Activated T-helper 1 cell treated with anti-CD3 and anti-CD28 coated beads, Interleukin-2, amount 50 U/mL, for 16 hours (primary cell): ENCODE results near the gene FOSL1.

Source experiments
- DNase-seq, 2 donors: peaks; one replicate each; pipeline ENCODE4 v3.0.0-alpha.2; 2020; ENCODE audit warnings: low read depth in 1 of 2, low spot score in 1 of 2

The FOSL1 gene

DNA sequence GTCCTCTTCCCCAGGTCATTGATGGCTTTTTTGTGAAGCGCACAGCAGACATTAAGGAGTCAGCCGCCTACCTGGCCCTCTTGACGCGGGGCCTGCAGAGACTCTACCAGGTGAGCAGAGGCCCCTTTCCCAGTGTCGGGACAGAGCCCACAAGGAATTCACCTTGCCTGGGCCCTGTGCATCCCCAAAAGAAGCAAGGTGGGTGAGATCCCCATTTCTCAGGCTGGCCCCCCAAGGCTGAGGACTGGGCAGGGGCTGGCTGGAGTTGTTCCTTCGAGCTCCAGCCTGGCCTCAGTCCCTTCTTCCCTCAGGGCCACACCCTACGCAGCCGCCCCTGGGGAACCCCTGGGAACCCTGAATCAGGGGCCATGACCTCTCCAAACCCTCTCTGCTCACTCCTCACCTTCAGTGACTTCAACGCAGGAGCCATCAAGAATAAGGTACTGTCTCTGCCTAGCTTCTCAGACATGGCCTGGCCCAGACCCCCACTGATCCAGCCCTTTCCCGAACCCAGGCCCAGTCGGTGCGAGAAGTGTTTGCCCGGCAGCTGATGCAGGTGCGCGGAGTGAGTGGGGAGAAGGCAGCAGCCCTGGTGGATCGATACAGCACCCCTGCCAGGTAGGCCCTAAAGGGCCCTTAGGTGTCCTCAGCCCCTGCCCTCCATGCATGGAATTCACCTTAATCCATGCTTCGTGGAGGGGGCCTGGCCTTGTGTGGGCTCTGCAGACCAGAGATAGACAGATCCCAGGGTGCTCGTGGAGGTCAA is 35.3 kb downstream of the FOSL1 start:
- DNase-seq: no peak

DNA sequence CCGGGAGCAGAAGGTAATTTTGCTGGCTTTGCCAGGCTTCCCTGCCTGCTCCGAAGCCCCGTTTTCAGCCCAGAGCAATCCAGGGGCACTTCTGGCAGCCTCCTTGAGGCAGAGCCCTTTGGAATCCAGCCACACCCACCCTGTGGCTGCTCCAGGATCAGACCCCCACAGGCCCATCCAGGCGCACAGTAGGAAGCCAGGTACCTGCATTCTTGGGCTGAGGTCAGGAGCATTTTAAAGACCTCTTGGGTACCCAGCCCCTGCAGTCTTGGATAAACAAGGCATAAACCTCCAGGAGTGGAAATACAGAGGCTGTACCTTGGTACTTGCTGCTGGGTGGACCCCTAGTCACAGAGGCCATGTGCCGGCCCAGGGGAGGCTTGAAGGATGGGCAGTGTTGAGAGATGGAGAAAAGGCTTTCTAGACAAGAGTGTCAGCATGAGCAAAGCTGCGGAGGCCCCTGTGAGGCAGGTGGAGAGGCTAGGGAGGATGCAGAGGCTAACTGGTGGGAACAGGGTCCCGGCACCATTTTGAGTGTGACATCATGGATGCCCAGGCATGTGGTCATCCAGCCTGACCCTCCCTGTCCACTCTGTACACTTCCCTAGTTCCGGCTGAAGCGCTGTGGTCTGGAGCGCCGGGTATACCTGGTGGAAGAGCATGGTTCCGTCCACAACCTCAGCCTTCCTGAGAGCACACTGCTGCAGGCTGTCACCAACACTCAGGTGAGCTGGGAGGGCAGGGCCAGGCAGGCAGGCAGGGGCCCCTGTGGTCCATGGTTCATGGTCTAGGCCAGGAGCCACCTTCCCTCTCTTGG is 36.1 kb downstream of the FOSL1 start:
- DNase-seq: no peak

DNA sequence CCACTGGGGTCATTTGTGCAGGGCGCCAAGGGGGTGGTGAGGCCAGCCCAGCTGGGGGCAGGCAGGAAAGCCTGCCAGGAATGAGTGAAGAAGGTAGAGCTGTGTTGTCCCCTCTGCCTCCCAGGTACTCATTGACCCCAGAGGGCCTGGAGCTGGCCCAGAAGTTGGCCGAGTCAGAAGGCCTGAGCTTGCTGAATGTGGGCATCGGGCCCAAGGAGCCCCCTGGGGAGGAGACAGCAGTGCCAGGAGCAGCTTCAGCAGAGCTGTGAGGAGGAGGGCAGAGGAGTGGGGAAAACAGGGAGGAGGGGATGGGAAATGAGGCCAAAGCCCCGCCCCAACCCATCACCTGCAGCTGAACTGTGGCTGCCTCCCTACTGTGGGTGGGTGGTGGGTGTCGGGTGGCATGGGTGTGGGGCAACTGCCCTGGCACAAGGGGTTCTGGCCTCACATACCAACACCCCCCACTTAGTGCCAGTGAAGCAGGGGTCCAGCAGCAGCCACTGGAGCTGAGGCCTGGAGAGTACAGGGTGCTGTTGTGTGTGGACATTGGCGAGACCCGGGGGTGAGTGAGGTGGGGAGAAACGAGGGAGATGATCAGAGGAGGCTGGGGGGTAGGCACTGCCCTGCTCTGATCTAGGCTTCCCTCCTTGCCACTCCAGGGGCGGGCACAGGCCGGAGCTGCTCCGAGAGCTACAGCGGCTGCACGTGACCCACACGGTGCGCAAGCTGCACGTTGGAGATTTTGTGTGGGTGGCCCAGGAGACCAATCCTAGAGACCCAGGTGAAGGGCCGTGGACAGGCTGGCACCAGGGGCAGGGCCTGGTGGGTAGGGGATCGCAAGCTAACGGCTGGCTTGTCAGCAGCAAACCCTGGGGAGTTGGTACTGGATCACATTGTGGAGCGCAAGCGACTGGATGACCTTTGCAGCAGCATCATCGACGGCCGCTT is 37.0 kb downstream of the FOSL1 start:
- no peak for DNase-seq

DNA sequence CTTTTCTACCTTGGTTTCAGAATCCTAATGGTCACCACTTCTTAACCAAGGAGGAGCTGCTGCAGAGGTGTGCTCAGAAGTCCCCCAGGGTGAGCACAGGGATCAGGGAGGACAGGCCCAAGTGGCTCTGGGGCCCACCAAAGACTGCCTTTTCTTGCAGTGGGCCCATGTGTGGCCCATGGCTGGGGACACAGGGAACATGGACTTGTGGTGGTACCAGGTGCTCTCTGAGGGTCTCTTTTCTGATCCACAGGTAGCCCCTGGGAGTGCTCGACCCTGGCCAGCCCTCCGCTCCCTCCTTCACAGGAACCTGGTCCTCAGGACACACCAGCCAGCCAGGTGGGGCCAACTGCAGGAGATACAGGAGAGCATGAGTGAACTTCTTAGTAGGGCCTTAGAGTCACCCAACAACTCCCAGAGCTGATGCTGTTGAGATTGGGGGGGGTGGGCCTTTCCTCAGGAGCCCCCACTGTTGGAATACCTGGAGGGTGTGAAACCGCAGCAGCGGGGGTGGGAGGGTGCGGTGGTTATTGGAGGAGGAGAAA is 37.9 kb downstream of the FOSL1 start:
- no peak for DNase-seq

DNA sequence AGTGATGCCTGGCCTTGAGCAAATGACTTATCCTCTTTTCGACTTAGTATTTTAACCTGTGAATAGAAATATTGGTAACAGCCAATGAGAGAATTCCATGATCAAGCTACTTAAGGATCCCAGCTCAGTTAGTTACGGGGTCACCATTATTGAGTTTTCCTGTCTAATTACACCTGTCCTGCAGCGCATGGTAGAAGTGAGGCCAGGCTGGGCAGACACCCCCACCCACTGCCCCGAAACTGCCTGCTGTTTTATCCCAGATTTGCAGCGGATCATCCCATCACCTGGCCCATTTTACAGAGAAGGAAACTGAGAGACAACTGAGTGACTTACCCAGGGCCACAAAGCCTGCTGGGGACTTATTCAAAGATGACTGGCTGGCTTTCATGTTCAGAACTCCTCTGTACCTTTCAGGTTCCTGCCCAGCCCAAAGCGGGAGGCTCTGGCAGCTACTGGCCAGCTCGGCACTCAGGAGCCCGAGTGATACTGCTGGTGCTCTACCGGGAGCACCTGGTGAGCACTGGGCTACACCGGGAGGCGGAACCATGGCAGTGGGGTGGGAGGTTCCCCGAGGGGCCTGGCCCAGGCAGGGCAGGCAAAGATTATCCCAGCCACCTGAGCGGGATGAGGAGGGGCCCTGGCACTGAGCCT is 38.5 kb downstream of the FOSL1 start:
- no peak for DNase-seq

DNA sequence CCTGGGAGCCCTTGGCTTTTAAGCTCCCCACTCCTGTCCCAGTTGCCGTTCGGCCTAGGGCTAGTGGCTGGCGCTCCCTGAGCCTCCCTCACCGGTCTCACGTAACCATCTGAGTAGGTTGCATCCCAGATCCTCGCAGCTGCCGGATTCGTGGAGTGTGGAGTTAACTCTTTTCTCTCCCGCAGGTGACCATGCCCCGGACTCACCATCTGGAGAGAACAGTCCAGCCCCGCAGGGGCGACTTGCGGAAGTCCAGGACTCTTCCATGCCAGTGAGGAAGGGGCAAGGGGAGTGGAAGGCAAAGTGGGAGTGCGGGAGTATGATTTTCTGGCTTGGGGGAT is 39.1 kb downstream of the FOSL1 start:
- DNase-seq: no peak

DNA sequence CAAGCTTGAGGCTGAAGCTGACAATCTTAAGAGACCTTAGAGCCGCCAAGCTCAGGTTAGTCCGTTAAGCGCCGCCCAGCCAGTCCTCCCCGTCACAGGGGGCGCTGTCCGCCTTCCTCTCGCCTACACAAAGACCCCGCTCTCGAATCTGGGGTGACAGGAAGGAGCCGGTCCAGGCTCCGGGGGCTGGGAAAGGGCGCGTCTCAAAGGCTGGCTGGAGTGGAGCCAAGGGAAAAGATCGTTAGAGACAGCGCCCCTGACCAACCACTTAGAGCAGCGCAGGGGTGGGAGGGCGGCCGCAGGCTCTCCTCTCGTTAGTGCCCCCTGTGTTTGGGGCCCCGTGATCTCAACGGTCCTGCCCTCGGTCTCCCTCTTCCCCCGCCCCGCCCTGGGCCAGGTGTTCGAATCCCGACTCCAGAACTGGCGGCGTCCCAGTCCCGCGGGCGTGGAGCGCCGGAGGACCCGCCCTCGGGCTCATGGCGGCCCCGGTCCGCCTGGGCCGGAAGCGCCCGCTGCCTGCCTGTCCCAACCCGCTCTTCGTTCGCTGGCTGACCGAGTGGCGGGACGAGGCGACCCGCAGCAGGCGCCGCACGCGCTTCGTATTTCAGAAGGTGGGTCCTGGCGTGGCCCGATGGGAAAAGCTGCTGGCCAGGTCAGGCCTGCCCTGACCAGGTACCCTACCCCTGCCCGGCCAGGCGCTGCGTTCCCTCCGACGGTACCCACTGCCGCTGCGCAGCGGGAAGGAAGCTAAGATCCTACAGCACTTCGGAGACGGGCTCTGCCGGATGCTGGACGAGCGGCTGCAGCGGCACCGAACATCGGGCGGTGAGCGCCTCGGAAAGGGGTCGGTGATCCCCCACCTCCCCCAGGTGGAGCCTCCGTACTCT is 39.7 kb downstream of the FOSL1 start, which contains the start of gene MUS81:
Gene MUS81, plus strand, starts transcription at position 156 of the 887 bp plus-strand sequence. Its CDS starts 321 bp downstream, at position 477.
- DNase-seq: peak; percentile 93 to 98

DNA sequence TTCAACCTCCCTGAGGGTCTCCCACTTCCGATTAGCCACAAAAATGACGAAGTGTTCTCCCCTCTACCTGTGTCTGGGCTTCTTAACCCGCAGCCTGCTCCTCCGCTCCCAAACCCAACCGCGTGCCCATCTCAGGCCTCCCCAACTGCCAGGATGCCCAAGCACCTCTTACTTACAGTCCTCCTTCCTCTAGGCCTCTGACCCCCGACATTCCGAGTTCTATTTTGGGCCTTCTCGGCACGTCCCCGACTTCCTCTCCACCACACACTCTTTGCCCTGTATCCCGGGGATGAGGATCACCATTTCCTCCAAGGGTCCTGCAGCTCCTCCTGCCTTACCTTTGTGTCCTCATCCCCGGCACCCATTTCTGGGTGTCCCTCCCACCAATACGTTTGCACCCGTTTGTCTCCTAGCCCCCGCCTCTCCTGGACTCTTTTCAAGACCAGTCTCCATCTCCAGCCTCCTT is 40.3 kb downstream of the FOSL1 start:
- no peak for DNase-seq

DNA sequence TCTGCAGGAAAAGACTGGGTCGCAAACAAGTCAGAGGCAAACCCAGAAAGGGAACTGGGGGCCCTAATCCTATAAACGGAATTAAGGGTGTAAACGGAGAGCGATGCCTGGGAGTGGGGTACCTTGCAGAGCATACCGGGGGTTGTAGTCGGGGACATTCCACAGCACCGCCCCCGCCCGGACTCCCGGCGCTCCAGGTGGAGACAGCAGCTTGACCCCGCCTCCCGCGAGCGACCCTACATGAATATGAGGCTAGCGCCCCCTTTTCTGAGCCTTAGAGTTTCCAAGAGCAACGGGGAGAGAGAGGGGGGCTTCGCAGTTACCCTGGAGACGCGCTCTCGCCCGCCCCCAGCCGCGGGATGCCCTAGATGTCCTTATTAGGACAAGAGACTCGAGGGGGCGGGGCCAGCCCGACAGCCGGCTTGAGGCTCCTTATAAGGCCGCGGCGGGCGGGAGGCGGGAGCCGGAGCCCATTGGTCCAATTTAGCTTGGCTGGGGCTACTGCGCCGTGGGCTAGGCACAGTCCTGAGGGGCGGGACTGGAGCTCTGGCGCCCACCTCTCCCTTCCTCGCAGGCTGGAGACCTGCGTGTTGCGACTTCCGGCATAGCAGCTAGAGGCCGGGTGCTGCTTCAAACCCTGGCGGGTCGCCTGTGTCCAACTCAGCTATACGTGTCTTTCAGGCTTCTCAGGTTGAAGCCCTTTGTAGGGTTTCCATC is 40.9 kb downstream of the FOSL1 start:
- peak; percentile 88 to 93 for DNase-seq

DNA sequence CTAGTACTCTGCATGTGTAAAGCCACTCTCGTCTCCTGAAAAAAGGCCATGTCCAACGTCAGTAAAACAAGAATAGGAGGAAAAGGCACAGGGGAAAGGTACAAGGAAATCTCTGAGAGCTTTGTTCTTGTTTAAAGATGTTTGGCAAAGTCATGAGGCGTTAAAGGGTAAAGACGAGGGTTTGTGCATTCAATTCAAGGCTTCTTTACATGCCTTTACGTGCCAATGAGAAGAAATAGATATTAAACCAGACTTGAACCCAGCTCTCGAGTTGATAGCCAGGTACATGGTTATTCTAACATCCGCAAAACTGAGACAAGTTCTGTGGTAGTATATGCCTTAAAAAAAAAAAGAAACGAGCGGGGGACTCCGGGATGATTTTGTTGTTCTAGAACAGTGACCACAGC is 41.5 kb downstream of the FOSL1 start:
- no peak for DNase-seq

DNA sequence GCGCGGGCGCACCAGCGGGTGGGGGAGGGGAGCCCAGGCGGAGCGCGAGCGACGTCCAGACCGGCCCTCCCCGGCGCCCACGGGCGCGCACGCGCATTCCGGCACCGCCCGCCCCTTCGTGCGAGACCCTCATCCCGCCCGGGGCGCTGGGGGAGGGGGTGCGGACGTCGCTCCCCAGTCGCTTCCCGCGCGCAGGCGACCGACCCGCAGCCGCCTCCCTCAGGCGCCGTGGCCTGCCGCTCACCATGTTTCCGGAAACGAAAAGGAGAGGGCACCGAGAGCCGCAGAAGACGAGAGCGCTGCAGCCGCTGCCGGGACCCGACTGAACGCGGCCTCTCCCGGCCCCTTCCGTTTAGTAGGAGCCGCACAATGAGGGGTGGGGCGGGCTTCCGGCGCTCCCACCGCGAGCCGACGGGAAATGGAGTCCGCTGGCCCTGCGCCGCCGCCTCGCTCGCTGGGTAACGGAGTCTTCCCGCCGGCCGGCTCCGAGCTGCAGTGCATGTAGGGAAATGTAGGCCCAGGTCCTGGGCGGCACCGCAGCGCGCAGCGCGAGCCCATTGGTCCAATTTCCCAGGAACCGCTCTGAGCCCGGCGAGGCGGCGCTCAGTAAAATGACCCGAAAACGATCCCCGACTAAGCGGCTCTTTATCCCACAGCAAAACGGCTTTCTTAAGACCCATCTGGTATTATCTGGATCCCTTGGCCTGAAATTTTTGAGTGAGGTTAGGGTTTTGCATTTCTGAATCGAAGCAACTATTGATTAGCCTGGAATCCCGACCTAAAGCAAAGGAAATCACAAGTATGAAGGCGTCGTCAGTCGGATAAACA is 42.1 kb downstream of the FOSL1 start, which contains the start of gene CFL1:
Gene CFL1, minus strand, starts transcription at position 328 of the 828 bp plus-strand sequence. Its CDS starts 81 bp downstream, at position 247.
- DNase-seq: peak; percentile 93 to 97

DNA sequence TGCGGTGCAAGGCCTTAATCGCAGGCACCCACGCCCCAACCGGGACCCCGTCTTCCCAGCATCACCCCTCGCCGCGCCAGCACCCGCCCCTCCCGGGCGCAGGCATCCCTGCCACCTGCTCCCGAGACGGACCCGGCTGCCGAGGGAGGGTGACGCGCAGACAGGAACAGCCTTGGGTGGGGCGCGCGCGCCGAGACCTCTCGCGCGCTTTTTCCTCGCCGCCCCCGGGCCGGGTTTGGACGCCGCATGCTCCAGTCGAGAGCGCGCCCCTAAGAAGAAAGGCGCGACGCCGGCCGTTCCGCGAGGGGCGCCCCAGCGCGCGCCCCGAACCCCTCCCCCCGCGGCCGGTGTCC is 42.7 kb downstream of the FOSL1 start:
- DNase-seq: peak; percentile 52 to 53

DNA sequence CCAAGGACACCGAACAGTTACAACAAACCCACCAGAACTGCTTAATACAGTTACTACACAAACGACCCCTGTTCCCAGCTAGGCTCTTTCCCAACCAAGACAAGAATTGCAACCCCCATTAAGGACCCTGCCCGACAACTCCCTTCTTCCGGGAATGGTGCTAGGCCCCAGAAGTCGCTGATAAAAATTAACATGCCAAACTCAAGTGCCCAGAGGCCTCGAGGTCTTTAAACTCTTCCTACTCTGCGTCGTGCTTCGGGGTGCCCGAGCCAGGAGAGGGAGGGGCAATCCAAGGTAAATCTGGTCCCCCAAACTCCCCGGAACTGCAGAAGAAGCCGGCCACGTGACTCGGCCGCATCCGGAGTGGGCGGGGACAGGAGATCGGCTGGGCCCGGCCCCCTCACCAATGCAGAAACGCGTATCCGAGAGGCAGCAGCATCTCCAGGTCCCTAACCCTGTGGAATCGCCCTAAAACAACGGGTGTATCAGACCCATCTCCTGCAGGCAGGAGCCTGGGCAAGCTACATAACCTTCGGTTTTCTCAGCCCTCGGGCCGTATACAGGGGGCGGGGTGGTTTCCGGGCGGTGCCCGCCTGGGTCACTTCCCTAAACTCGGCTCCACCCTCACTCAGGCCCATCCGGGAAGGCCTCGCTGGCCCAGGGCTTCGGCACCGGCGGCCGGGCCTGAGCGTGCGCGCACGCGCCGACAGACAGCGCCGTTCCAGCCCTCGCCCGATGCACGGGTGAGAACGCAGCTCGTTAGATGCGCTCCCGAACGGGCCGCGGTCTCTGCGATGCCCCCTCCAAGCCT is 43.3 kb downstream of the FOSL1 start:
- peak; percentile 75 to 76 for DNase-seq

DNA sequence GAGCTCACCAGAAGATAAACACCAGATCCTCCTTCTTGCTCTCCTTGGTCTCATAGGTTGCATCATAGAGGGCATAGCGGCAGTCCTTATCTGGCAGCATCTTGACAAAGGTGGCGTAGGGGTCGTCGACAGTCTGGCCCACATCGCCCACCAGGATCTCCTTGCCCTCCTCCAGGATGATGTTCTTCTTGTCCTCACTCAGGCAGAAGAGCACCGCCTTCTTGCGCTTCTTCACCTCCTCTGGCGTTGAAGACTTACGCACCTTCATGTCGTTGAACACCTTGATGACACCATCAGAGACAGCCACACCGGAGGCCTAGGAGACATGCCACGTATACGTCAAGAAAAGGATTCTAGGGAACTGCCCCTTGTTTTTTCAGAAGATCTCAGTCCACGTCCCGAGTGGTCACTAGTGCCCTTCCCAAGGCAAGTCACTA is 44.2 kb downstream of the FOSL1 start:
- no peak for DNase-seq

DNA sequence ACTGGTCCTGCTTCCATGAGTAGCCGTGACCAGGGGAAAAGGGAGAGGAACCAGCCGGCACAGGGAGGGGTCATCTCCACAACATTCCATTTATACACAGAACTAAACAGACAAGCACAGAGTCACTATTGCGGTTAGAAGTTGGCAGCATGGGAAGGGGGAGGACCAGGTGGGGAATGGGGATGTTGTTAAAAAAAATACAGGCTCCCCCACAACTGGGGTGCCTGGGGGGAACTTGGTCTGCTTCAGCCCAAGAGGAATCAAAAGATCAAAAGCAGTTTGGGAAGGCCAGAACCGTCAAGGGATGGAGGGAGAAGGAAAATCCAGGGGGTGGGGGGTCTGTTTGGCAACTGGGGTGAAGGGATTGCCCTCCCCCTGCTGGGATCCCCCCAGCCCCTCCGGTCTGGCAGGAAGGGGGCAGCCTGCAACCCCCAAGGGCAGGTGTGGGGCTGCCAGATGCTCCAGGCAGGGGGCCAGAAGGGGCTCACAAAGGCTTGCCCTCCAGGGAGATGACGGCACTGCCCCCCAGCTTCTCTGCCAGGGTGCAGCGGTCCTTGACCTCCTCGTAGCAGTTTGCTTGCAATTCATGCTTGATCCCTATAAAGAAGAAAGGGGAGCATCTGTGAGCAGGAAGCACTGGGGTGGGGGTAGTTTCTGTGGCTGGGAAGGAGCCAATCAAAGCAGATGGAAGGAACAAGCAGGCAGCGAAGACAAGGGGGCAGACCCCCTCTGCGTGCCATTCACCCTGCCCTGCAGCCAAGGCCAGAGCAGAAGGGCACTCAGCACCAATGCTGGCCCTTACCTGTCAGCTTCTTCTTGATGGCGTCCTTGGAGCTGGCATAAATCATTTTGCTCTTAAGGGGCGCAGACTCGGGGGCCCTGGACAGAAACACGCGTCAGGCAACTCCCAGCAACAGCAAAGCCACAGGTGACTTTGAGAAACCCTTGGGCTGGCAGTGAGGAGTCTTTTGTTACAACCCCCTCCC is 45.0 kb downstream of the FOSL1 start:
- DNase-seq: no peak

DNA sequence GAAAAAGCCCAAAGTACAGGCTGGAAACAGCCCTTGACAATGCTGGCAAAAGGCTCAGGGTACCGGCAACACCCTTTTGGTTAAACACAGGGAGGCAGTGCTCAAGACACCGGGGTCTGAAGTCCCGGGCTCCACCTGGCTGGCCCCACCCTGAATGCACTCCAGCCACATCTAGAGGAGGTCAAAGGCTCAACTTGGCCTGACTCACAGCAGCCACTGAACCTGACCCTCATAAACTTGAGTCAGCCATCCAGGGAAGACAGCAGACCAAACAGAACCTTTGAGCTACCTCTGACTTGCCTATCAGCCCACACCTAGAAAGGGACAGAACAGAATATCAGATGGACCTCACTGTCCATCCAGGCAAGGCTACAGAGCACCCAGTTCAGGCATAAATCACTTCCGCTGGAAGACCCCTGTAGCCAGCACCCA is 46.0 kb downstream of the FOSL1 start:
- no peak for DNase-seq
